ENCODE measurements around the gene ATXN1. TPM values are rescaled to one million over a fixed set of nuclear protein-coding genes. Genes with fewer than 3 reads are reported as not detected.

Gene ATXN1
- total and polyA plus RNA-seq, 2 of the 8 experiments (the other 6 are each of a cell fraction or from before 2014, with no cell fraction given) = 1.6 to 4.0 TPM

GRCh38 chr6:16362819-16363589 lies 398.3 kb downstream of the ATXN1 start (continued):
- TF ChIP-seq CHD7 (IDR thresholded peaks at IDR 0.05; ENCODE audit: insufficient replicate concordance, low read length) (no peak), SIN3A (conservative IDR thresholded peaks at IDR 0.05 in 1 of 2, IDR thresholded peaks at IDR 0.05 in 1 of 2; ENCODE audit: low read depth in 1 of 2, low read length in 2 of 2) (no peak), E2F6 (IDR thresholded peaks at IDR 0.05) (no peak), RNF2 (IDR thresholded peaks at IDR 0.05; ENCODE audit: borderline replicate concordance, low read depth, low read length, missing control alignments, poor library complexity, severe bottlenecking) (no peak), BCL11A (IDR thresholded peaks at IDR 0.05; ENCODE audit: low read depth in 2 of 2, low read length in 2 of 2) (no peak), BRCA1 (IDR thresholded peaks at IDR 0.05; ENCODE audit: low read depth, low read length) (no peak), MAX (IDR thresholded peaks at IDR 0.05) (no peak), TBP (IDR thresholded peaks at IDR 0.05; ENCODE audit: low read depth, low read length) (no peak)
